ENCODE results near the gene UBE2O. TPM values are rescaled to one million over a fixed set of nuclear protein-coding genes. Genes with fewer than 3 reads are reported as not detected.
A peak's percentile ranks its signal among the peaks of the same experiment; 100 is the strongest.

The UBE2O gene
- total RNA-seq, 8 experiments from 2014 or later = 17.3 to 41.9 (median 30.1) TPM

DNA sequence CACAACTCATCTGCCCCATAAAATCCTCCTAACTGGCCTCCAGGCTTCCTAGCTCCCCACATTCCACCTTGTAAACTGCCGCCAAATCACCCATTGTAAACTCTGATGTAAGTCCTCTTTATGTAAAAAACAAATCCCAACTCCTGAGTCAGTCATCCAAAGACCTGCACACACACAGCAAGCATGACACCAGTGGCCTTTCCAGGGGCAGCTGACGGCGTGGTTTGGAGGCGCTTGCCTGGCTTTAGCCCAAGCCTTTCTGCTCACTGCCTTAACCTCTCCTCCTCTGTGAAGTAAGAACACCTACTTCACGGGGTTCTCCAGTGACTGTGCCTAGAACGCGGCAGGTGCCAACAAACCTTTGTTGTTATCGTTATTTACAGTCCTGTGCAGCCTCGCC lies 14.0 kb downstream of the UBE2O start:
- in situ Hi-C loops (cut with MboI; ENCODE audit: low pct_unique_long_range_greater_than_20kb in 2 of 9, low sequenced_read_pairs in 9 of 9, unreplicated experiment in 9 of 9) = no loop called here
- no peak overlapping the region for H3K4me3 ChIP-seq
- 81 to 100% (median 85%) methylated on average over 1 to 9 of the region's 9 CpGs; no CpG with 5 or more reads in 4 of the 10 experiments for WGBS, 10 experiments
- no peak for ATAC-seq (replicated peaks in 6 of 8)
- peaks cover 16 to 17% of the 10 kb centered on the region in 2 donors for H3K4me1 ChIP-seq (replicated peaks in 1 of 2)
- no peak overlapping the region for H3K27ac ChIP-seq

DNA sequence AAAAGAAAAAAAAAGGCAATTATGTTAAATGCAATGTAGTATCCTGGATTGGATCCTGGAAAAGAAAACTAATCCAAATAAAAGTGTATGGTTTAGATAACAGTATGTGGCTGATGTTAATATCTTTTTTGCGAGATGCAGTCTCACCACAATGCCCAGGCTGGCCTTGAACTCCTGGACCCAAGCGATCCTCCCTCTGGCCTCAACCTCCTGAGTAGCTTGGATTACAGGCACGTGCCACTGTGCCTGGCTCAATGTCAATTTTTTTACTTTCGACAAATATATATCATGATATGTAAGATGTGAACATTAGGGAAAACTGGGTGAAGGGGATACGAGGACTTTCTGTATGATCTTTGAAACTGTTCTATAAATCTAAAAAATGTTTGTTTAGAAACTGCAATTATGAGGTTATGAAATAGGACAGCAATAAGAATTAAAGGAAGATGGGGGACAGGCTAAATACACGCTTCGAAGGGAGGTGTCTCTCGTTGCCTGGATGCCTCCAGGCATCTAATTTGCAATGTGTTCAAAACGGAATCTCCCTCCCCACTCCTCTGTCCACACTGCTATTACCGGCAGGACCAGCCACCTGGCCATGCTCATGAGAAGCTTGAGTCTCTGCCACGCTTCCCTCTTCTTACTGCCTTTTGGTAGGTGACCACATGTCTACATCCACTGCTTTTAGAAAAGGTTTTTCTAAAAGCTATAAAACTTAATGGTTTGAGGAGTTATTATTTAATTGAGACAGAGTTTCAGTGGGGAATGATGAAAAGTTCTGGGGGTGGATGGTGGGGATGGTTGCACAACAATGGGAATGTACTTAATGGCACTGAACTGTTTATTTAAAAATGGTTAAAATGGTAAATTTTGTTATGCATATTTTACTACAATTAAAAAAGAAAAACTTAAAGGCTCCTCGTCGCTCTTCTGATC lies 15.2 kb downstream of the UBE2O start:
- no peak overlapping the region for H3K27ac ChIP-seq
- in situ Hi-C loops (cut with MboI; ENCODE audit: low pct_unique_long_range_greater_than_20kb in 2 of 9, low sequenced_read_pairs in 9 of 9, unreplicated experiment in 9 of 9) = no loop called here
- 33 to 100% (median 88%) methylated on average over 1 to 12 of the region's 13 CpGs for WGBS, 10 experiments
- H3K4me1 ChIP-seq (replicated peaks in 1 of 2) = peaks cover 15 to 16% of the 10 kb centered on the region in 2 donors
- ATAC-seq (replicated peaks in 6 of 8) = peak in 4 of 8 experiments; percentile 46 to 94 (median 80)
- H3K4me3 ChIP-seq = no peak overlapping the region

DNA sequence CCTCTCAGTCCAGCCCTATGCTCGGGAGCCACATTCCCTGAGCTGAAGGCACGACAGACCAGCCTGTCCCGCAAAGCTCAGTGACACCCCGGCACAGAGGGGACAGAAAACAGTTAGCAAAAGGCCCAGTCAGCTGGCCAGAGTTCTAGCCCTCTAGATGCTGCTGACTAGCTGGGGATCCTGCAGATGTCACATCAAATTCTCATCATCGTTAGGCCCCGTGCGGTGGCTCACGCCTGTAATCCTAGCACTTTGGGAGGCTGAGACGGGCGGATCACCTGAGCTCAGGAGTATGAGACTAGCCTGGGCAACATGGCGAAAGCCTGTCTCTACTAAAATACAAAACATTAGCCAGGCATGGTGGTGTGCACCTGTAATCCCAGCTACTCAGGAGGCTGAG lies 17.2 kb downstream of the UBE2O start:
- no peak overlapping the region for H3K27ac ChIP-seq
- WGBS, 10 experiments = 83 to 100% (median 100%) methylated on average over 1 to 5 of the region's 11 CpGs; no CpG with 5 or more reads in 5 of the 10 experiments
- peaks cover under 1 to 7% of the 10 kb centered on the region in 2 donors for H3K4me1 ChIP-seq (replicated peaks in 1 of 2)
- in situ Hi-C loops (cut with MboI; ENCODE audit: low pct_unique_long_range_greater_than_20kb in 2 of 9, low sequenced_read_pairs in 9 of 9, unreplicated experiment in 9 of 9) = no loop called here
- no peak for ATAC-seq (replicated peaks in 6 of 8)
- no peak overlapping the region for H3K4me3 ChIP-seq

DNA sequence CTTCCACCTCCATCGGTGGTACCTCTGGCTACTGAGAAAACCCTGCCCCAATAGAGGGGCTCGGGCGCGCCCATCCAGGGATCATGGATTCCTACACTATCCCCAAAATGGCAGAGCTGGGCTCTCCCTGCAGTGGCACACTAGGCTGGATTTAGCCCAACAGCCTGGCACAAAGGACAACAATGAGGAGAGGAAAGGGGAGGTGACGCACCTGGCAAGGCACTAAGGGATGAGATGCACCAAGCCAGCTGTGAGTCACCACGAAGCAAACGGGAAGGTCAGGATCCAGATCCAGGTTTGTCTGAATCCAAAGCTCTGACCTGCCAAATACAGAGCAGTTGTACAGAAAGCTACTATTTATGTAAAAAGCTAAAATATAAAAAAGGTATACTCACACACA lies 18.1 kb downstream of the UBE2O start:
- Histone ChIP-seq H3K4me3 (no peak overlapping the region), H3K27ac (no peak overlapping the region), H3K4me1 (replicated peaks in 1 of 2) (peaks cover 0 to 4% of the 10 kb centered on the region in 2 donors)
- no peak for ATAC-seq (replicated peaks in 6 of 8)
- in situ Hi-C loops (cut with MboI; ENCODE audit: low pct_unique_long_range_greater_than_20kb in 2 of 9, low sequenced_read_pairs in 9 of 9, unreplicated experiment in 9 of 9) = no loop called here
- 79 to 100% (median 100%) methylated on average over 1 to 7 of the region's 7 CpGs; no CpG with 5 or more reads in 5 of the 10 experiments for WGBS, 10 experiments

DNA sequence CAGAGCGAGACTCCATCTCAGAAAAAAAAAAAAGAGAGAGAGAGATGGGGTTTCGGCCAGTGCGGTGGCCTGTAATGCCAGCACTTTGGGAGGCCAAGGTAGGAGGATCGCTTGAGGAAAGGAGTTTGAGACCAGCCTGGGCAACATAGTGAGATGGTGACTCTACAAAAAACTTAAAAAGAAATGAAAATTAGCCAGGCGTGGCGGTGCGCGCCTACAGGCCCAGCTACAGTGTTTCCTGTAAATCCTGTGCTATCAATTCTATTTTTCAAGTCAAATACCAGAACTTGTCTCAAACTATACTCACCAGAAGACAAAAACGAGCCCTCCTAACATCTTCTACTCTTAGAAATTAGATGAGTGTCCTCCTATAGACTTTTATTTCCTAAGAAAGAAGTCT lies 19.3 kb downstream of the UBE2O start:
- in situ Hi-C loops (cut with MboI; ENCODE audit: low pct_unique_long_range_greater_than_20kb in 2 of 9, low sequenced_read_pairs in 9 of 9, unreplicated experiment in 9 of 9) = no loop called here
- ATAC-seq (replicated peaks in 6 of 8) = no peak
- WGBS, 10 experiments = 83 to 100% (median 95%) methylated on average over 1 to 9 of the region's 9 CpGs
- H3K27ac ChIP-seq = no peak overlapping the region
- peaks cover 0 to 4% of the 10 kb centered on the region in 2 donors for H3K4me1 ChIP-seq (replicated peaks in 1 of 2)
- H3K4me3 ChIP-seq = no peak overlapping the region

DNA sequence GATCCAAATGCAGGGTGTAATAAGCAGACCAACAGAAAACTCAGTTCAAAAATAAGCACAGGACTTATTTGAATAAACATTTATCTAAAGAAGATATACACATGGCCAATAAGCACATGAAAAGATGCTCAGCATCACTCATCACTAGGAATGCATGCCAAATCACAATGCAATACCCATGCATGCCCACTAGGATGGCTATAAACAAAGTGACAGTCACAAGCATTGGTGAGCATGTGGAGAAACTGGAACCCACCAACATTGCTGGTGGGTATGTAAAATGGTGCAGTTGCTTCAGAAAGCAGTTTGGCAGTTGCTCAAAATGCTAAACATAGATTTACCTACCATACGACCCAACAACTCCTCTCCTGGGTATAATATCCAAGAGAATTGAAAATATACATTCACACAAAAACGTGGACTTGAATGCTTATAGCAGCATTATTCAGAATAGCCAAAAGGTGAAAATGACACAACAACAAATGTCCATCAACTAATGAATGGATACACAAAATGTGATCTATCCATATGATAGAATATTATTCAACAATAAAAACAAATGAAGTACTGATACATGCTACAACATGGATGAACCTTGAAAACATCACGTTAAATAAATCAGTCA lies 20.1 kb downstream of the UBE2O start:
- H3K4me1 ChIP-seq (replicated peaks in 1 of 2) = peaks cover 2% of the 10 kb centered on the region in 2 donors
- in situ Hi-C loops (cut with MboI; ENCODE audit: low pct_unique_long_range_greater_than_20kb in 2 of 9, low sequenced_read_pairs in 9 of 9, unreplicated experiment in 9 of 9) = no loop called here
- peak in 3 of 8 experiments; percentile 59 to 79 (median 76) for ATAC-seq (replicated peaks in 6 of 8)

DNA sequence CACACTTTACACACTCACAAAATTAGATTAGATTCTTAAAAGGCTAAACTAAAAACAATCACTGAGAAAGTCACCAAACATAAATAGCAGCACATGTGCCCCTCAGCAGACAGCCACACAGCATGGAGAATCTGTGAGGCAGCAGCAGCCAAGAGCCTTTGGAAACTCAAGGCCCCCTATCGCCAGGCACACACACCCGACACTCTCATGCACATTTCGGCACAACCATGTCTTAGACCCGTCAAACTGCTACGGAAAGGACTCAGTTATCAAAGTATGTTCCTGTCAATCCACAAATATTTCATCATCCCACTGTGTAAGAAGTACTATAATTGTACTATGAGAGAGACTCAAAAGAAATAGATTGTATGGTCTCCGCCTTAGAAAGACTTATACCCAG lies 20.9 kb downstream of the UBE2O start:
- peak in 1 of 8 experiments; percentile 31 for ATAC-seq (replicated peaks in 6 of 8)
- Histone ChIP-seq H3K4me3 (no peak overlapping the region), H3K27ac (no peak overlapping the region), H3K4me1 (replicated peaks in 1 of 2) (peaks cover 0 to 5% of the 10 kb centered on the region in 2 donors)
- 47 to 100% (median 94%) methylated on average over 1 to 6 of the region's 6 CpGs; no CpG with 5 or more reads in 3 of the 10 experiments for WGBS, 10 experiments
- in situ Hi-C loops (cut with MboI; ENCODE audit: low pct_unique_long_range_greater_than_20kb in 2 of 9, low sequenced_read_pairs in 9 of 9, unreplicated experiment in 9 of 9) = no loop called here

More for the DNA sequence above, 20.1 kb downstream of the UBE2O start:
- H3K4me3 ChIP-seq = no peak overlapping the region
- no peak overlapping the region for H3K27ac ChIP-seq
- 45 to 100% (median 79%) methylated on average over 2 to 3 of the region's 3 CpGs; no CpG with 5 or more reads in 3 of the 10 experiments for WGBS, 10 experiments

DNA sequence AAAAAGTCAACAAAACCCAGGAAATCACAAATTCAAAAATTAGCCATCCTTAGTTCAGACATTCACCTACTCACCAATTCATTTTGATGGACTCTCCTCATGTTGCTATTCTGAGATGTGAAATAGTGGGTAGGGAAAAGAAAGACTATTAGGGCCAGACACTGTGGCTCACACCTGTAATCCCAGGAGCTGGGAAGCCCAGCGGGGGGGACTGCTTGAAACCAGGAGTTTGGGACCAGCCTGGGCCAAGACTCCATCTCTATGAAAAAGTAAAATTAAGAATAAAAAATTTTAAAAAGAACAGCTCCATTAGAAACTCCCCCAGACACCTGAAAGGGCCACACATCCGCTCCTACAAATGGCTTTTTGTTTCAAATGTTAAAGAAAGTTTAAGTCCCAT lies 21.4 kb downstream of the UBE2O start:
- peaks cover 0 to 5% of the 10 kb centered on the region in 2 donors for H3K4me1 ChIP-seq (replicated peaks in 1 of 2)
- in situ Hi-C loops (cut with MboI; ENCODE audit: low pct_unique_long_range_greater_than_20kb in 2 of 9, low sequenced_read_pairs in 9 of 9, unreplicated experiment in 9 of 9) = no loop called here
- ATAC-seq (replicated peaks in 6 of 8) = no peak
- WGBS, 10 experiments = 33 to 100% (median 100%) methylated on average over 1 to 2 of the region's 2 CpGs; no CpG with 5 or more reads in 3 of the 10 experiments
- no peak overlapping the region for H3K4me3 ChIP-seq
- no peak overlapping the region for H3K27ac ChIP-seq

DNA sequence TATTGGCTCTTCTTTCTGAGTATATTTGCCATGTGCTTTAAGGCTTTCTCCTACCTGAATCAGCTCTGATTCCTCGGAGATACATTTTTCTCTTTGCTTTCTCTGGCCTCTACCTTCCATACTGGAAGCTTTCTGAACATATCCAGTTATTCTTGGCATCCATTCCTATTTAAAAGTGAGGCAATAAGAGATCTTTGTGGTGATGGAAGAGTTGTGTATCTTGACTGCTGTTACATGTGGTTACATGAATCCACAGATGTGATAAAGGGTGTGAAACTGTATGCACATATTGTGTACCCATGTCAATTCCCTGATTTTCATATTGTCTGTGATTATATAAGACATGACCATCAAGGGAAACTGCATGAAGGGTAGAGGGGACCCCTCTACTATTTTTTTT lies 24.4 kb downstream of the UBE2O start:
- no peak overlapping the region for H3K4me3 ChIP-seq
- no peak overlapping the region for H3K27ac ChIP-seq
- ATAC-seq (replicated peaks in 6 of 8) = no peak
- peaks cover 0 to 5% of the 10 kb centered on the region in 2 donors for H3K4me1 ChIP-seq (replicated peaks in 1 of 2)
- in situ Hi-C loops (cut with MboI; ENCODE audit: low pct_unique_long_range_greater_than_20kb in 2 of 9, low sequenced_read_pairs in 9 of 9, unreplicated experiment in 9 of 9) = no loop called here
- 58 to 100% (median 100%) methylated on average over 1 of the region's 1 CpG; no CpG with 5 or more reads in 2 of the 10 experiments for WGBS, 10 experiments

DNA sequence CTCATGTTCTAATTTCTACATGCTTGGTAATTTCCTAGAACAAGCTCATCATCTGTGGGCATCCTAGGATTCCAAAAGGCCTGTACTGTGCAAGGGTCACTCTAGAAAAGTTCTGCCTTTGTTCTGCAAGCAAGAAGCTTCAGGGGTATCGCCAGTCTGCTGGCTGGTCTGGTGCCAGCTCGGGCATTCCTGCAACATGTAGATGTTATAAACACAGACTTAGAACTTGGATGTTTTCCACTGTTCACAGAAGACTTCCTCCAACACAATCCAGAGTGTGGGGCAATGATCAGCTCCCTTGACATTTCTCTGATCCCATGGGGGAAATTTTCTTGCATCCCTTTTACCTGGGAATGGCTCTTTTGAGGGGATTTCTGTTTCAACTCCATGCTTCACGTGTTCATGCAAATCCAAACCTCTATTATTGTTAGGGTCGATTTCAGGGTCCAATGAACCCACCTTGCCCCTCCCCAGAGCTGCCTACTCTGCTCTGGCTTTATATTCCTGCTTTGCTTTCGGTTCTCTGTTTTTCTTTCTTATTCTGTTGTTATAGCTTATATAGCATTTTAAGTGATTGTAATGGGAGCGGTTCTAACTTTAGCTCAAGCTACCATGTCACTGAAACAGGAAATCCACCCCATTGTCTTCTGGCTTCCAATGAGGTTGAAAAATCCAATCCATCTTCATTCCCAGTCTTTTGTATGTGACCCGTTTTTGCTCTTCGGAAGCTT lies 25.3 kb downstream of the UBE2O start:
- ATAC-seq (replicated peaks in 6 of 8) = peak in 2 of 8 experiments; percentile 47 to 63
- Histone ChIP-seq H3K4me3 (no peak overlapping the region), H3K27ac (no peak overlapping the region), H3K4me1 (replicated peaks in 1 of 2) (peaks cover 0 to 5% of the 10 kb centered on the region in 2 donors)
- WGBS, 10 experiments = 49 to 77% (median 69%) methylated on average over 2 to 8 of the region's 8 CpGs
- in situ Hi-C loops (cut with MboI; ENCODE audit: low pct_unique_long_range_greater_than_20kb in 2 of 9, low sequenced_read_pairs in 9 of 9, unreplicated experiment in 9 of 9) = no loop called here

DNA sequence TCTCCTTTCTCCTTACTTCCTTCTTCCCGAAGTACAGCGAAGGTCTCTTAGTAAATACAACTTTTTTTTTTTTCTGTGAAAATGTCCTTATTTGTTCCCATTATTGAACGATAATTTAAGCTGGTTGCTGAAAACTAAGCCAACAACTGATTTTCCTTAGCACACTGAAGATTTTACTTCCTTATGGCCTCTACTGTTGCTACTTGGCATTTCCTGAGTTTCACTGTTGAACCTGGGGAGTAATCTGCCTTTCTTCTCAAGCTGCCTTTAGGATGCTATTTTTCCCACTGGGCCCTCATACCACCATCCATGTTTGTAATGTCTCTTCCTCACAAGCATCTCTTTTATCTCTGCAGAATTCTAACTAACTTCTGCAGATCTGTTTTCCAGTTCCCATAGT lies 26.1 kb downstream of the UBE2O start:
- Histone ChIP-seq H3K4me1 (replicated peaks in 1 of 2) (peaks cover 0 to 5% of the 10 kb centered on the region in 2 donors), H3K4me3 (no peak overlapping the region), H3K27ac (no peak overlapping the region)
- in situ Hi-C loops (cut with MboI; ENCODE audit: low pct_unique_long_range_greater_than_20kb in 2 of 9, low sequenced_read_pairs in 9 of 9, unreplicated experiment in 9 of 9) = no loop called here
- ATAC-seq (replicated peaks in 6 of 8) = peak in 1 of 8 experiments; percentile 14
- WGBS, 10 experiments = 86 to 100% (median 95%) methylated on average over 1 to 3 of the region's 3 CpGs

DNA sequence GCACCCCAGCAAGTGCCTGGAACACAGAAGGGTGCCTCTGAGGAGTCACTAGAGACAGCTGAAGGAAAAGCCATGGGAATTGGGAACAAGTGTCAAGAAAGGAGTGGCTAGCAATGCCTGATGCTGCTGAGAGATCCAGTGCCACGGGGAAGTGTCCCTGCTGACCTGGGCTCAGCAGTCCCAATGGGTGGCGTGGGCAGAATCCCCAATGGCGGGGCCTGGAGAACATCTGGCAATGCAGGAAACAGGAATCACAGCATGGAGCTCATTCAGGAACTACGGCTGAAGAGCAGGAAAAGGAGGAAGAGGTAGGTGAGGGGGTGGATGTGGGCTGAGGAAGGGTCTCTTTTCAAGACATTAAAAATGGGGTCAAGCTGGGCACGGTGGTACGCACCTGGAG lies 30.1 kb downstream of the UBE2O start:
- H3K4me3 ChIP-seq = no peak overlapping the region
- in situ Hi-C loops (cut with MboI; ENCODE audit: low pct_unique_long_range_greater_than_20kb in 2 of 9, low sequenced_read_pairs in 9 of 9, unreplicated experiment in 9 of 9) = loop anchor here in 1 of 9 experiments (25.0 kb wide), 1 partner anchor 111 kb away; the partner anchor contains the start of gene QRICH2
- no peak overlapping the region for H3K27ac ChIP-seq
- 60 to 100% (median 80%) methylated on average over 1 to 3 of the region's 6 CpGs; no CpG with 5 or more reads in 3 of the 10 experiments for WGBS, 10 experiments
- peaks cover 2 to 11% of the 10 kb centered on the region in 2 donors for H3K4me1 ChIP-seq (replicated peaks in 1 of 2)
- no peak for ATAC-seq (replicated peaks in 6 of 8)

Data from motor neuron (in vitro differentiated cells).